OCI-LY1 (cell line): ENCODE results near the gene AMIGO1.

Source experiments
- H2AFZ ChIP-seq: fragments of 200-600 bp; sonication (generic), shearing (Covaris generic); 2 replicates; pipeline ENCODE4 v1.6.0; 2014; ENCODE audit warnings: antibody characterized with exemption, mild to moderate bottlenecking, low read length
- H3F3A ChIP-seq: fragments of 200-600 bp; sonication (generic), shearing (Covaris generic); 2 replicates; pipeline ENCODE4 v1.6.0; 2014; ENCODE audit warnings: mild to moderate bottlenecking, antibody characterized with exemption, low read length, moderate library complexity; ENCODE audit not compliant: insufficient read depth
- H3K27ac ChIP-seq: fragments of 200-600 bp; sonication (generic); 2 replicates; pipeline ENCODE4 v1.5.1; 2014; ENCODE audit warnings: low read length, mixed run types, mild to moderate bottlenecking, low read depth; ENCODE audit not compliant: poor library complexity, severe bottlenecking
- H3K27me3 ChIP-seq: fragments of 200-600 bp; sonication (generic); 2 replicates; pipeline ENCODE4 v1.6.0; 2014; ENCODE audit warnings: antibody characterized with exemption, mild to moderate bottlenecking, low read length, moderate library complexity; ENCODE audit not compliant: insufficient read depth
- H3K36me3 ChIP-seq: fragments of 200-600 bp; sonication (generic); 2 replicates; pipeline ENCODE4 v1.6.1; 2014; ENCODE audit warnings: mild to moderate bottlenecking, antibody characterized with exemption, low read length, moderate library complexity, mixed read lengths; ENCODE audit not compliant: insufficient read depth
- H3K4me1 ChIP-seq: fragments of 200-600 bp; sonication (generic); 2 replicates; pipeline ENCODE4 v1.5.1; 2014; ENCODE audit warnings: mild to moderate bottlenecking, low read length, moderate library complexity; ENCODE audit not compliant: insufficient read depth, severe bottlenecking
- H3K4me2 ChIP-seq: fragments of 200-600 bp; sonication (generic), shearing (Covaris generic); 2 replicates; pipeline ENCODE4 v1.6.1; 2014; ENCODE audit warnings: low read length
- H3K4me3 ChIP-seq: fragments of 200-600 bp; sonication (generic); 2 replicates; pipeline ENCODE4 v1.5.1; 2014; ENCODE audit warnings: low read length, low read depth, mild to moderate bottlenecking, mixed read lengths; ENCODE audit not compliant: poor library complexity, severe bottlenecking
- H3K79me2 ChIP-seq: fragments of 200-600 bp; shearing (Covaris generic); 2 replicates; pipeline ENCODE4 v1.6.1; 2016; ENCODE audit warnings: mixed run types, low read length, mixed read lengths; ENCODE audit not compliant: insufficient read depth
- H3K9ac ChIP-seq: fragments of 200-600 bp; sonication (generic), shearing (Covaris generic); 2 replicates; pipeline ENCODE4 v1.6.1; 2014; ENCODE audit warnings: mild to moderate bottlenecking, low read length, mixed read lengths
- H3K9me2 ChIP-seq: fragments of 200-600 bp; sonication (generic), shearing (Covaris generic); 2 replicates; pipeline ENCODE4 v1.6.1; 2014; ENCODE audit warnings: low read depth, mild to moderate bottlenecking, low read length, mixed read lengths
- H3K9me3 ChIP-seq: fragments of 200-600 bp; shearing (Covaris generic); 2 replicates; pipeline ENCODE4 v1.6.1; 2014; ENCODE audit warnings: low read length, mixed read lengths
- H4K20me1 ChIP-seq: fragments of 200-600 bp; sonication (generic), shearing (Covaris generic); 2 replicates; pipeline ENCODE4 v1.6.0; 2016; ENCODE audit warnings: mild to moderate bottlenecking, low read length; ENCODE audit not compliant: insufficient read depth
- CTCF ChIP-seq: fragments of 200-600 bp; sonication (generic), shearing (Covaris generic); IDR thresholded peaks from 2 replicates; pipeline ENCODE4 v1.5.1; 2017; ENCODE audit warnings: mild to moderate bottlenecking, antibody characterized with exemption, low read length, moderate library complexity, mixed read lengths
- EZH2 ChIP-seq: fragments of 200-600 bp; sonication (generic), shearing (Covaris generic); IDR thresholded peaks from 2 replicates; pipeline ENCODE4 v1.8.0; 2017; ENCODE audit warnings: borderline replicate concordance, mixed run types, mild to moderate bottlenecking, antibody characterized with exemption, low read length, moderate library complexity, mixed read lengths

The AMIGO1 gene

GRCh38 chr1:109495738-109496137, 13.8 kb downstream of the AMIGO1 start:
- Histone ChIP-seq H3K27me3 (no peaks in the 10 kb centered on the region), H3K27ac (no peak overlapping the region), H3K4me2 (no peak overlapping the region), H3K9me2 (no peaks in the 10 kb centered on the region), H3K9me3 (no peaks in the 10 kb centered on the region), H3K79me2 (no peaks in the 10 kb centered on the region), H4K20me1 (no peaks in the 10 kb centered on the region), H3K4me3 (no peak overlapping the region), H2AFZ (no peak overlapping the region), H3K9ac (no peak overlapping the region), H3F3A (no peaks in the 10 kb centered on the region), H3K36me3 (peaks cover 17% of the 10 kb centered on the region; the same call in 1 of the 2 replicates), H3K4me1 (peaks cover 17% of the 10 kb centered on the region)
- TF ChIP-seq CTCF (no peak), EZH2 (no peak)

- Histone ChIP-seq H3K36me3 (peaks cover 10% of the 10 kb centered on the region; the same call in 1 of the 2 replicates), H3K9me3 (no peaks in the 10 kb centered on the region)
Observed at GRCh38 chr1:109493805-109494539, 15.6 kb downstream of the AMIGO1 start, which contains the start of gene CYB561D1. CYB561D1 (plus strand) TSS chr1:109494094; CDS start chr1:109494140, 46 bp downstream.

GRCh38 chr1:109493227-109493626, 16.3 kb downstream of the AMIGO1 start:
- Histone ChIP-seq H2AFZ (no peak overlapping the region), H3K27me3 (no peaks in the 10 kb centered on the region), H3F3A (no peaks in the 10 kb centered on the region), H3K4me3 (no peak overlapping the region), H3K79me2 (no peaks in the 10 kb centered on the region), H3K27ac (no peak overlapping the region), H4K20me1 (no peaks in the 10 kb centered on the region), H3K4me2 (peak overlapping the region; percentile 68; the same call in 1 of the 2 replicates), H3K9me2 (no peaks in the 10 kb centered on the region), H3K9me3 (no peaks in the 10 kb centered on the region), H3K4me1 (peaks cover 17% of the 10 kb centered on the region), H3K36me3 (peaks cover 10% of the 10 kb centered on the region; the same call in 1 of the 2 replicates), H3K9ac (peak overlapping the region; percentile 68; the same call in 1 of the 2 replicates)
- TF ChIP-seq CTCF, result no peak
- TF ChIP-seq EZH2, result no peak

More at GRCh38 chr1:109493805-109494539, 15.6 kb downstream of the AMIGO1 start, which contains the start of gene CYB561D1:
- Histone ChIP-seq H3K27me3 (no peaks in the 10 kb centered on the region), H4K20me1 (no peaks in the 10 kb centered on the region), H2AFZ (no peak within 1 kb of the TSS), H3K27ac (peak within 1 kb of the TSS; percentile 60), H3K9me2 (no peaks in the 10 kb centered on the region), H3K4me1 (peaks cover 17% of the 10 kb centered on the region), H3F3A (no peaks in the 10 kb centered on the region), H3K4me2 (peak within 1 kb of the TSS; percentile 68), H3K79me2 (no peaks in the 10 kb centered on the region), H3K4me3 (peak within 1 kb of the TSS; percentile 76), H3K9ac (peak within 1 kb of the TSS; percentile 68)
- TF ChIP-seq EZH2 (no peak), CTCF (peak; percentile 89)
